NCI-H345 treated with DMSO at 0.1 percent for 48 hours (cell line): ENCODE data around the gene CCDC57.
"Not testable (repeated sequence)": the region's sequence is repeated elsewhere in the genome, so short reads cannot be mapped to it uniquely, and the experiment has no call there.

Source experiments
- DNase-seq: peaks from one replicate; lab custom pipeline; 2025; ENCODE audit not compliant: unreplicated experiment; lab: John Stamatoyannopoulos, UW

Gene CCDC57

DNA sequence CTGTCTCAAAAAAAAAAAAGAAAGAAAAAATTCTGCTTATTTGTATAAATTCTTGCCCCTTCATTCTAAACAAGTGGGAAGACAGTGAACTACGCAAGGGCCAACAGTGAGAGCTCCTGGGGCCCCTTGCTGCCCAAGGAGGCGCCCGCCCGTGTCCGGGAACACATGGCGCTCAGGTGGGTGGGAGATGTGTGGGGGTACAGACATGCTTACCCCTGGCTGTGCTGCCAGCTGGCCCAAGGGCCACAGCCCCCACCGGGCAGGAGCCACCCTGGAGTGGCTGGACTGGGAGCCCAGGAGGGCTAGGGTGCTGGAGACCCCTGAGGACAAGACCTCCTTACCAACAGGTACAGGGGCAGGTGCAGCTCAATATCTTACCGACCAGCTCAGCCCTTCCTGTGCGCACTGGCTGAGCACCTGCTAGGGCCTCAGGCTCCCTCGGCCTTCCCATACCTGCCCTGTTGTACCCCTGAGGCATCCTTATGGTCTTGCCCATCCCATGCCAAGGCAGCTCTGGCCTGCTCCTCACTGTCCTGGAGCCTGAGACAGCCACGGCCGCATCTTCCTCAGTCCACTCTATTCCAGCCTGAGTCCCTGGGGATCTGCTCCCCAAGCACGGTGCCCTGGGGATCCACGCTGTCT is 56.2 kb downstream of the CCDC57 start:
- no peak for DNase-seq

- DNase-seq = no peak
Observed at GRCh38 chr17:82155606-82156005, 57.0 kb downstream of the CCDC57 start.

GRCh38 chr17:82154881-82155331 is 57.7 kb downstream of the CCDC57 start:
- no peak for DNase-seq

GRCh38 chr17:82153745-82154375 is 58.8 kb downstream of the CCDC57 start:
- DNase-seq = no peak

DNA sequence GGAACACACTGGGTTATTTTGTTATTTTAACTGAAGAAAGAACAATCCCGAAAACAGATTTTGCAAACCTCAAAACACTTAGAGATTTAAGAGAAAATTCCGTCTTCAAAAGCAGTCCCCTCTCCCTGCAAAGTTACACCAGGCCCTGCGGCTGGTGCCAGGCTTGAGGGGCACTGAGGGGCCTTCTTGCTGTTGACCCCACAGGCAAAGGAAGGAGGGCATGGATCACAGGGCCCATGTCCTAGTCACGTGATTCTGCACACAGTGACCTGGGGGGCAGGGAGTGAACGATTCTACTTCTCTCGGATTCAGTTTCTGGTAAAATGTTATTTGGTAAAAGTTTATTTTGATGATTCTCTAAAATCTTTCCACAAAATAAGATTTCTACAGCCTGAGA is 59.3 kb downstream of the CCDC57 start:
- DNase-seq = no peak

GRCh38 chr17:82152556-82153294 is 59.9 kb downstream of the CCDC57 start:
- DNase-seq = no peak

DNA sequence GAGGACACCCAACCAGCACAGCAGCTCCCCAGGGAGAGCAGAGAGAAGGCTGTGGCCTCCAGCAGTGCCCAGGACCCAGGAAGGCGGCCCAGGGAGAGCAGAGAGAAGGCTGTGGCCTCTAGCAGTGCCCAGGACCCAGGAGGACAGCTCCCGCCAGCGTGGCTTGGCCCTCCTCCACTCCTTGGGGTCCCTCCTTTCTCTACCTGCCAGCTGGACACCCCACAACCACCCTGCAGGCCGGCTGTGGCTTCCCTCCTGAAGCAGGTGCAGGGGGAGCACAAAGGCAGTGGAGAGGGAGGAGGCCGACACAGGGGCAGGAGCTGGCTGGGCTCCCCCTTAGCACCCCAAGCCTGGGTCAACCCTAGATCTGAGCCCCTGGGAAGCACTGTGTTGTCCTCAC is 60.5 kb downstream of the CCDC57 start:
- DNase-seq = no peak

- no peak for DNase-seq
Observed at GRCh38 chr17:82151106-82151957, 61.3 kb downstream of the CCDC57 start.

DNA sequence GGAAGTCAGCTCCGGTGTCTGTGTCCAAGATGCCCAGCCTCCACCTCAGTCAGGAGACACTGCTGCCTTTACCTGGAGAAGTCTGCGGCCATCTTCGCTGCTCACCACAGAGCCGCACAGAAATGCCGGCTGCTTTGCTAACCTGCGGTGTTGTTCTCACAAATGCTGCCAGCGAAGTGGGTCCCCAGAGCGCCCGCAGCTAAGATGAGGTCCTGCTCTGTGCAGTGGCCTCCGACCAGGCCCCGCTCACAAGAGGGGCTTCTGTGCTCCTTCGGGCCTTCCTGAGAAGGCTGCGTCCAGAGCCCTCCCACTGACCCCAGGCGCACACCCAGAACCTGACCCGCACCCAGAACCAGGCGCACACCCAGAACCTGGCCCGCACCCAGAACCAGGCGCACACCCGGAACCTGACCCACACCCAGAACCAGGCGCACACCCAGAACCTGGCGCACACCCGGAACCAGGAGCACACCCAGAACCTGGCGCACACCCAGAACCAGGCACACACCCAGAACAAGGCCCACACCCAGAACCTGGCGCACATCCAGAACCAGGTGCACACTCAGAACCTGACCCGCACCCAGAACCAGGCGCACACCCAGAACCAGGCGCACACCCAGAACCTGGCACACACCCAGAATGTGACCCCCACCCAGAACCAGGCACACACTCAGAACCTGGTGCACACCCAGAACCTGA is 63.1 kb downstream of the CCDC57 start:
- DNase-seq = no peak

DNA sequence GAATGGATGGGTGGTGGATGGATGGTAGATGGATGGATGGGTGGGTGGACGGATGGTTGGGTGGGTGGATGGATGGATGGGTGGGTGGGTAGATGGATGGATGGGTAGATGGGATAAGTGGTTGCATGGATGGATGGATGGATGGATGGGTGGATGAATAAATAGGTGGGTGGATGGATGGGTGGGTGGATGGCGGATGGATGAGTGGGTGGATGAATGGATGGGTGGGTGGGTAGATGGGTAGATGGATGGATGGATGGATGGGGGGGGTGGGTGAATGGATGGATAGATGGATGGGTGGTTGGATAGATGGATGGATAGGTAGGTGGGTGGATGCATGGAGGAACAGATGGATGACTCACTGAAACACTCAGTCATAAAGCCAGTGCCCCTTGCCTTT is 63.6 kb downstream of the CCDC57 start:
- no peak for DNase-seq

DNA sequence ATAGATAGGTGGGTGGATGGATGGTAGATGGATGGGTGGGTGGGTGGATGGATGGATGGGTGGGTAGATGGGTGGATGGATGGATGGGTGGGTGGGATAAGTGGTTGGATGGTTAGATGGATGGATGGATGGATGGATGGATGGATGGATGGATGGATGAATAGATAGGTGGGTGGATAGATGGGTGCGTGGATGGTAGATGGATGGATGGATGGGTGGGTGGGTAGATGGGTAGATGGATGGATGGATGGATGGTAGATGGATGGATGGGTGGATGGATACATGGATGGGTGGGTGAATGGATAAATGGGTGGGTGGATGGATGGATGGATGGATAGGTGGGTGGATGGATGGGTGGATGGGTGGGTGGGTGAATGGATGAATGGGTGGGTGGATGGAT is 64.6 kb downstream of the CCDC57 start:
- no peak for DNase-seq

DNA sequence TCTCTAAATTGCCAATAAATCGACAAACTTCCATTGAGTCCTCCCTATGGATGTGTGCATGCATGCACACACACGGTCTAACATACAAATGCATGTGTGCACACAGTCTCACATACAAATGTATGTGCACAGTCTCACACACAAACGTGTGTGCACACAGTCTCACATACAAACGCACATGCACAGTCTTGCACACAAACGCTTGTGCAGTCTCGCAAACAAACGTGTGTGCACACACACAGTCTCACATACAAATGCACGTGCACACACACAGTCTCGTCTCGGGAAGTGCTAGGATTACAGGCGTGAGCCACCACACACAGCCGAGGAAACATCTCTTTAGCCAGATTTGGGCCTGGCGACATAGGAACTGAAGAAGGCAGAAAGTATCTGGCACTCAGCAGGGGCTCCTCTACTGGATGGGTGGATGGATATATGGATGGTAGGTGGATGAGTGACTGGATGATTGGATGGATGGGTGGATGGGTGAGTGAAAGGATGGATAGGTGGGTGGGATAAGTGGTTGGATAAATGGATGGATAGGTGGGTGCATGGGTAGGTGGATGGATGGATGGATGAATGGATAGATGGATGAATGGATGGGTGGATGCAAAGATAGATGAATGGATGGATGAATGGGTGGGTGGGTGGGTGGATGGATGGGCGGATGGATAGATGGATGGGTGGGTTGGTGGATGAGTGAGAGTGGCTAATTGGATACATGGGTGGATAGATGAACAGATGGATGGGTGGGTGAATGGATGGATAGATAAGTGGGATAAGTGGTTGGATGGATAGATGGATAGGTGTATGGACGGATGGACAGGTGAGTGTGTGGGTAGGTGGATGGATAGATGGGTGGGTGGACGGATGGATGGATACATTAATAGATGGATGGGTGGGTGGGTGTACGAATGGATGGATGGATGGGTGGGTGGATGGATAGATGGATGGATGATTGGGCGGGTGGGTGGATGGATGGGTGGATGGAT is 65.7 kb downstream of the CCDC57 start:
- DNase-seq = no peak

DNA sequence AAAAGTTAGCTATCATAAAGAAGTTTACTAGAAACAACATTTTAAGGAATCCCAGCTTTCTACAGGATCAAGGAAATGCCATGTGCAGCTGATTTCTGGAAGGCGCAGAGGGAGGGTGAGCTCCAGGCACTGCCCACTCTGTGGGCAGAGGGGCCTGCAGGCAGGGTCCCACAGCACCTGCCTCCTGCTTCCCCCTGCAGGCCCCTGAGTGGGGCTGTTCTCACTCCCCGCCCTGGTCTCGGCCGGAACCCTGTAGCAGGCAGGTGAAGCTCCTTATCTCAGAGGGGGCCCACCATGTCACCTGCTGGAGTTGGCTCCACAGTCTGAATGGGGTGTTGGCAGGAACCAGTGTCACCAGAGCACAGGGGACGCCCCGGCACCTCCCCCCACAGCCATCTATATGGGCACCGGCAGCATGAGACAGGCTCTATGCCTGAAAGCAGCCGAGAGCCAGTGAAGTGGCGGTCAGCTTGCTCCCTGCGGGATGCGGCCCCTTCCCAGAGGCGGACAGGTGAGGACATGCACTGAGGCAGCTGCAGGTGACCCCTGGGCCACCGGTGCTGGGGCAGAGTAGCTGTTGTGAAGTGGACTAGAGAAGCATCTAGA is 67.0 kb downstream of the CCDC57 start:
- DNase-seq = no peak

GRCh38 chr17:82143333-82143732 is 69.3 kb downstream of the CCDC57 start:
- DNase-seq = no peak

GRCh38 chr17:82139961-82140360 is 72.7 kb downstream of the CCDC57 start:
- not testable (repeated sequence) for DNase-seq

GRCh38 chr17:82138511-82138992 is 74.1 kb downstream of the CCDC57 start:
- no peak for DNase-seq

DNA sequence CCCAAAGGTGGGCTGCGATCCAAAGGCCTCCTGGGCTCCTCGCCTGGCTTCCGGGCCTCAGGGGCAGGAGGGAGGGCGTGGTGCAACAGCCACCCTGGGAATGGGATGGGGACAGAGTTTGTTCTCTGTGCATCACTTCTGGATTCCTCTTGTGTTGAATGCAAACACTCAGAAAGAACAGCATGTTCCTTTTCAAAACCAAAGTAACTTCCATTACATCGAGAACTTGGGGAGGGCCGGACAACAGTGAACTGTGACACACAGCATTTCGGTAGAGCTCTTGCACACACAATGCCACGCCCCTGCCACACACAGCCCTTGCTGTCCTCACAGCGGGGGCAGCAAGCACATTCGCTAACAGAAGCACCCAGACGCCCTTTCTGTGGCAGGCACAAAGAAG is 78.5 kb downstream of the CCDC57 start:
- DNase-seq = no peak

- DNase-seq = not testable (repeated sequence)
Observed at GRCh38 chr17:82133166-82133953, 79.3 kb downstream of the CCDC57 start.
